ENCODE measurements around the gene ZNF774.
A peak's percentile ranks its signal among the peaks of the same experiment; 100 is the strongest.
"Not testable (repeated sequence)": the region's sequence is repeated elsewhere in the genome, so short reads cannot be mapped to it uniquely, and the experiment has no call there.

Gene ZNF774

GRCh38 chr15:90393040-90393439 lies 41.0 kb downstream of the ZNF774 start:
- DNase-seq = no peak

- DNase-seq = no peak
These were observed 42.0 kb downstream of the ZNF774 start for GRCh38 chr15:90394074-90394473.

GRCh38 chr15:90394748-90395442 lies 42.8 kb downstream of the ZNF774 start:
- DNase-seq = no peak

- DNase-seq = no peak
These were observed 44.2 kb downstream of the ZNF774 start for GRCh38 chr15:90396321-90396720.

- DNase-seq = no peak
These were observed 48.1 kb downstream of the ZNF774 start for GRCh38 chr15:90400005-90400758.

- DNase-seq = peak; percentile 18
These were observed 48.8 kb downstream of the ZNF774 start for GRCh38 chr15:90400759-90401314.

- no peak for DNase-seq
These were observed 49.4 kb downstream of the ZNF774 start for GRCh38 chr15:90401495-90401894.

GRCh38 chr15:90402223-90402622 lies 50.1 kb downstream of the ZNF774 start:
- no peak for DNase-seq

- no peak for DNase-seq
These were observed 50.7 kb downstream of the ZNF774 start for GRCh38 chr15:90402767-90403166.

- DNase-seq = no peak
These were observed 53.0 kb downstream of the ZNF774 start for GRCh38 chr15:90405055-90405607.

GRCh38 chr15:90407336-90407735 lies 55.3 kb downstream of the ZNF774 start:
- no peak for DNase-seq

- no peak for DNase-seq
These were observed 55.8 kb downstream of the ZNF774 start for GRCh38 chr15:90407871-90408317.

- no peak for DNase-seq
These were observed 56.6 kb downstream of the ZNF774 start for GRCh38 chr15:90408657-90409056.

- DNase-seq = not testable (repeated sequence)
These were observed 57.5 kb downstream of the ZNF774 start for GRCh38 chr15:90409587-90409986.

- not testable (repeated sequence) for DNase-seq
These were observed 58.2 kb downstream of the ZNF774 start for GRCh38 chr15:90410316-90410715.

GRCh38 chr15:90411176-90411575 lies 59.1 kb downstream of the ZNF774 start:
- no peak for DNase-seq

Measured in stimulated activated CD4-positive, alpha-beta T cell treated with anti-CD3 and anti-CD28 coated beads, Interleukin-4, amount 100 ng/mL, for 1 hour (primary cell).